M059J (cell line): ENCODE results near the gene CYP4Z1. TPM values are rescaled to one million over a fixed set of nuclear protein-coding genes. Genes with fewer than 3 reads are reported as not detected.
A peak's percentile ranks its signal among the peaks of the same experiment; 100 is the strongest.
"Not testable (repeated sequence)": the region's sequence is repeated elsewhere in the genome, so short reads cannot be mapped to it uniquely, and the experiment has no call there.

Experiments
- DNase-seq: peaks from one replicate; pipeline ENCODE4 v3.0.0-alpha.2; 2012; ENCODE audit warnings: low read depth
- total RNA-seq: library from RNA; depleted of rRNA; stranded (reverse); fragments of >200 nt; shearing (Covaris generic); gene quantifications from 2 replicates; pipeline ENCODE4 v1.2.3, GENCODE V29; 2014; rRNA removed

CYP4Z1 gene, protein sequence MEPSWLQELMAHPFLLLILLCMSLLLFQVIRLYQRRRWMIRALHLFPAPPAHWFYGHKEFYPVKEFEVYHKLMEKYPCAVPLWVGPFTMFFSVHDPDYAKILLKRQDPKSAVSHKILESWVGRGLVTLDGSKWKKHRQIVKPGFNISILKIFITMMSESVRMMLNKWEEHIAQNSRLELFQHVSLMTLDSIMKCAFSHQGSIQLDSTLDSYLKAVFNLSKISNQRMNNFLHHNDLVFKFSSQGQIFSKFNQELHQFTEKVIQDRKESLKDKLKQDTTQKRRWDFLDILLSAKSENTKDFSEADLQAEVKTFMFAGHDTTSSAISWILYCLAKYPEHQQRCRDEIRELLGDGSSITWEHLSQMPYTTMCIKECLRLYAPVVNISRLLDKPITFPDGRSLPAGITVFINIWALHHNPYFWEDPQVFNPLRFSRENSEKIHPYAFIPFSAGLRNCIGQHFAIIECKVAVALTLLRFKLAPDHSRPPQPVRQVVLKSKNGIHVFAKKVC
- not detected in 2 replicates for total RNA-seq

DNA sequence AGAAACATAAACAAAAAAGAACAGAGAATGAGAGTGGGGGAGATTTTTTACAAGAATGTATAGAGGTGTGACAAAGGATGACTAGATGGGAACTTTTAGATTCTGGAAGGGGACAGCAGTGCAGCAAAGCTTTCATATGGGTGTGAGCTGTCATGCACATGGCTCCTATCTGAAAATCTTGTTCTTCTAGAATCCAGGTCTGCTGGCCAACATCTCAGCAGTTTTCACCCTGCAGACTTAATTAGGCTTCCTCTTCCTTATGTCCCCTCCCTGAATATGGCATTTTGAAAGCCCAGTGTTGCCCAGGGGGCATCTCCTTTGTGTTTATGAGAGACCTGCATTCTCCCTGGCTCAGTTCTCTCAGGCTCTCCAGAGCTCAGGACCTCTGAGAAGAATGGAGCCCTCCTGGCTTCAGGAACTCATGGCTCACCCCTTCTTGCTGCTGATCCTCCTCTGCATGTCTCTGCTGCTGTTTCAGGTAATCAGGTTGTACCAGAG lies at the start of gene CYP4Z1:
CYP4Z1 (plus strand) TSS at position 135 of the 498 bp plus-strand sequence; CDS start at position 395, 260 bp downstream.
- no peak for DNase-seq

DNA sequence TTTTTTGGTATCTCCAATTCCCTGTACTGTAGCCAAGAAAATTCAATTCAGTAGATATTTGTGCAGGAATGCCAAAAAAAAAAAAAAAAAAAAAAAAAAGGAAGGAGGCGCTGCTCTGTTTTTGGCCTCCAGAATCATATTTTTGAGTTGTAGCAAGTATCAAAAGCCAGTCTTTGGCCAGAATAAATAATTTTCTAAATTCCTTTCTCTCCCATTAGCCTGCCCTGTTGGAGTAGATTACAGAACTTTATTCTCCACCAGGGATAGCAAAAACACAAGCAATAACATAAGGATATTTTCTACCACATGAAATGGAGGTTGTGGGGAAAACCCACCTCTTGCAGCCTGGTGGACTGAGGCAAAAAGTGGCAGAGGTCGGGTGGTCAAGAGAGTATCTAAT lies 46.0 kb upstream of the CYP4Z1 start:
- DNase-seq: no peak

DNA sequence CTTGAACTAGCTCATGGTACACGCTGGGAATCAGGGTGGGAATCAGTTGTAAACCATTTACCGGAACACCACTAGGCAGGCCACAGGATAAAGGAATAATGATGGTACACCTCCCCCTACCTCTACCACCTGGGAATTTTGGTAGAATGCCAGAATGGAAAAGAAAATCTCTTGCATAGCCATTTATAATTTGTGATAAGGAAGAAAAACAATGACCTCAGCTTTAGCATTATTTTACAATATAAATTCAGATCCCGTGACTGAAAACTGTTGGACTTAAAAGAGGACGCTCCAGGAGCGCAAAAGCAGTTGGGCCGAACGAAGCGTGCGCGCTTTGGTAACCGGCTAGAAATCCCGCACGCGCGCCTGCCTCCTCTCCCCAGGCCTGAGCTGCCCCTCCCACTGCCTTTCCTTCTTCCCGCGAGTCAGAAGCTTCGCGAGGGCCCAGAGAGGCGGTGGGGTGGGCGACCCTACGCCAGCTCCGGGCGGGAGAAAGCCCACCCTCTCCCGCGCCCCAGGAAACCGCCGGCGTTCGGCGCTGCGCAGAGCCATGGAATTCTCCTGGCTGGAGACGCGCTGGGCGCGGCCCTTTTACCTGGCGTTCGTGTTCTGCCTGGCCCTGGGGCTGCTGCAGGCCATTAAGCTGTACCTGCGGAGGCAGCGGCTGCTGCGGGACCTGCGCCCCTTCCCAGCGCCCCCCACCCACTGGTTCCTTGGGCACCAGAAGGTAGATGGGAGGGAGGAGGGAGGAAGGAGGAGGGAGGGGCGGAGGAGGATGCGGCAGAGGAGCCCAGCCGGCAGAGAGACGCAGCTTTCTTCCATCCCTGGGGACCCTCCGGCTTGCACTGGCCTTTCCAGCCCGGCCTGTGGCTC lies 43.5 kb upstream of the CYP4Z1 start, which contains the start of gene CYP4X1:
CYP4X1 (plus strand) TSS at position 402 of the 873 bp plus-strand sequence; CDS start at position 551, 149 bp downstream.
- DNase-seq: no peak

DNA sequence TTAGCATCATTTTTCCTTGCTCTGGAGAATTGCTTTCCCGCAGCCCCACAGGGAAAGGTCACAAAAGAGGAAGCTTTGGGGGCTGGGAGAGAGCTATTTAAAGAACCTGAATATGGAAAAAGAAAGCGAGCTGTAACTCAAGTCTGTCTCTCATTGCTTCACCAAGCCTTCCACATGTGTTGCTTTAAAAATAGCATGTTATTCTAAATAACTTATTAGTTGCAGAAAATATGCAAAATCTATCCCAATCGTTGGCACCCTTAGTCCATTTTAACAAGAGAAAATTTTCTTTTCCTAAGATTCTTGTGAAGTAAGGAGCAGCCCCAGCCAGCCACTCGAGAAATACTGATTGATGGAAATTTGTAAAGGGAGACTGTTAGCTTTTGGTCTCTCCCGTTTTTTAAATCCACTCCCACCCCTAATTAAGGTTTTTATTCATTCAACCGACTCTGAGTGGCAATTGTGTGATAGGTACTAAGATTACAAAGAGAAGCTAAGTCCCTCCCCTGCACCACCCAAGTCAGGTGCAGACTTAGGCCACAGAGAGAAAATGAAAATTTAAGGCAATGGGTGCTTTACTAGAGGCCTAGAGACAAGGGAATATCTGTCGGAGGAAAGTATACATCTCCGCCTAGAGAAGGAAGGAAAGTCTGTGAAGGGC lies 42.8 kb upstream of the CYP4Z1 start:
- no peak for DNase-seq

DNA sequence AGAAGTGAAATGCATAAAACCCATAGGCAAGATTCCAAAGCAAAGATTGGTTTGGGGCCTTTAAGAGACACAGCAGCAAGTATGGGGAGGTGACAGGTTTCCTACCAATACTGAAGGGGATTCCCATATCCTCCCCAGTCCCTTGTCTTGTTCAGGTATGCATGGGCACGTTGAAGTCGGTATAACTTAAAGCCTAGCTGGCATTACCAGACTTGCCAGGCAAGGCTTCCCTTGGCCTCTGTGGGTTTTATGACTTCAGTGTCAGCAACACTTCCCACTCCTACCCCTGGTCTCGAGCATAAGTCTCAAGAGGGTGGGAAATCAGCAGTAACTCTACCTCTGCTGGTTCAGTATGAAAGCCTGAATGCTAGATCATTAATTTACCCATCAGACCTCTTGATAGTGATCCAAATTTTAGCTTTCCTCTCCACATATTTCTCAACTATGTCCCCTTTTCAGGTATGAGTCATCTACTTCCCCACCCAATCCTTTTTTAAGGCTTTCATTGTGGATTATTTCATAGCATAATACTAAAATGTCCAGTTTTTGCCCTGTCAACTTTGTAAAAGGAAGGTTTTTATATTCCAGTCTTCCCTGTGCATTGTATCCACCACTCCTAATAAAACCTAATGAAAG lies 36.7 kb upstream of the CYP4Z1 start:
- no peak for DNase-seq

DNA sequence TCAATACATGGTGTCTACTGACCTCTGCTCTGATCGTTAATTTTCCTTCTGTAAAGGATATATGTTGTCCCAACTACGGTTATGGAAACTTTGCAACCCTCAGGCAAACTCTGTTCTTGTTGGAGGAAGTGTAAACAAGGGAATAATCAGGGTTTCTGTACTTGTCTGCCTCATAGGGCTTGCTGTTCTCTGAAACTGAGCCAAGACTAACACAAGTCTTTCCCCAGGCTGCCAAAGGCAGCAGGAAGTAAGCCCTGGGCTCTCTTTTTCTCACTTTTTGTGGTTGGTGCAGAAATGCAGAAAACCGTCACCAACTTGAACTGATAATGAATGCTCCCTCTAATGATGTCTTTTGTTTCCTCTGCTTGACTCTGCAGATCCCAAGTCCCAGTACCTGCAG lies 36.0 kb upstream of the CYP4Z1 start:
- DNase-seq: peak; percentile 47

DNA sequence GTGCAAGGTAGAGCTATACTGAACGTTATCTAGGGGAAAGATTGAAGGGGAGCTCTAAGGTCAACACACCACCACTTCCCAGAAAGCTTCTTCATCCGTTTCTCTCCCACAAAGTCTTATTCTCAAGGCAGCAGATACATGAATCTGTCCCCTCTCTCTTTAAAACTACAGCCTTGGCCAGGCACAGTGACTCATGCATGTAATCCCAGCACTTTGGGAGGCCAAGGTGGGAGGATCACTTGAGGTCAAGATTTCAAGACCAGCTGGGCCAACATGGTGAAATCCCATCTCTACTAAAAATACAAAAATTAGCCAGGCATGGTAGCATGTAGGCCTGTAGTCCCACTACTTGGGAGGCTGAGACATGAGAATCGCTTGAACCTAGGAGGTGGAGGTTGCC lies 35.4 kb upstream of the CYP4Z1 start:
- peak; percentile 8 for DNase-seq

DNA sequence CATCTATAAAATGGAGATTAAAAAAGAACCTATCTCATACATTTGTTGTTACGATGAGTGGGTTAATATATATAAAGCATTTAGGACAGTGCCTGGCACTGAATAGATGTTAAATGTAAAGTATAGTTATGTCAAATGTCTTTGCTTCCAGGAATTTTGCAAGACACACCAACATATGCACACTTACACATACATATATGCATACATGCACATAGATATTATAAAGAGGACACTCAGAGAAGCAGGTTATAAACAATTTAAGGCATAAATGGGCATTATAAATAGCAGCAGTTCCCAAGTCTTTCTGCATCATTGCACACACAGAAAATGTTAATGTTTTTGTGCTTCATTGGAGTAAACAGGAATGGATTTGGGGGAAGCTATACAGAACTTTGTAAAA lies 30.3 kb upstream of the CYP4Z1 start:
- DNase-seq: no peak

DNA sequence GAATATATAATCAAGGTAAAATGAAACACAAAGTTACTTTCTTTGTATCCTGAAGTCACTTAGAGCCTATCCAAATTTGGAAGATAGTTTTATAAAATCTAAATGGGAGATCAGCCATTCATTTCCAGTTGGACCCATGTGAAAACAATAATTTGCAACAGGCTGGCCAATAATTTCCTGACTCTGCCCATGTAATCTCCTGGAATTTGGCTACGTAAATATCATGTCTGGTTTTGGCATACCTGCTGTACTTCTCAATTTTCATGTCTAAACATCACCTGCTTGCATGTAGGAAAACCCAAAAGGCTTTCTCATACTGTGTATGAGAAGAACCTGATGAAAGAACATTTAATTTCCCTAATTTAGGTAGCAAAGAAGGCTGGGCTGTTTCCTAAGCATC lies 7.7 kb upstream of the CYP4Z1 start:
- no peak for DNase-seq

DNA sequence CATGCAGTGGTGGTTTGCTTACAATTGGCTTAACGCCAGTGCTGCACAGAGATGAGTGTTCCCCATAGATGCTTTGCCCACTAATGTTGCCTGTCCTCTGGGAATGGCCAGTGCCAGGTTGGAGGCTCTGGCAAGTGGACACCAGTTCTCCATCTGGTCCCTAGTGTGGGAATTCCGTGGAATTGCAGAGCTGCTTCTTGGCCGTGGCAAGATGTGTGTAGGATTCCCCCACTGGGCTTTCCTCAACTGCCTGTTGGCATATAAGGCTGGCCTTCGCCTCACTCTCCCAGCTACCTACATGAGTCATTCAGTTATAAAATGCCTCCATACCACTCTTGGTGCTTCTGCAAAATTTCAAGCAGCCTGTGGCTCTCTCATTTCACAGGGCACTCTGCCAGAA lies 2.0 kb downstream of the CYP4Z1 start:
- peak; percentile 1 for DNase-seq

DNA sequence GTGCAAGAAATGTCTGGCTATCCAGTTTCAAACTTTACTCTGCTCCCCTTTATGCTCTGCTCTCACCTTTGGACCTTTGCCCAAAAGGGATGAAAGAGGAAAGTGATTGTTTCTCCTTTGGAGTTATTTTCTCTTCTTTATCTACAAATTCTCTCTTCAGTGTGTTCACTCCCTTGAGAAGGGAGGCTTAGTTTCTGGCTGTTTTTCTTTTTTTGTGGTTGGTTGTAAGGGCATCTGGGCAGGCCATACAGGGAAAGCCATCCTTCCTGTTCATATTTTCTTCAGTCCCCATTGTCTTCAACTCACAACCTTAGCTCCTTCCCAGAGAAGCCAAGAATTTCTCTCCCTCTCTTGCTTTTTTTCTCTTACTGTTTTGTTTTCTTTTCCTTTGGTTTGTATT lies 2.5 kb downstream of the CYP4Z1 start:
- not testable (repeated sequence) for DNase-seq

DNA sequence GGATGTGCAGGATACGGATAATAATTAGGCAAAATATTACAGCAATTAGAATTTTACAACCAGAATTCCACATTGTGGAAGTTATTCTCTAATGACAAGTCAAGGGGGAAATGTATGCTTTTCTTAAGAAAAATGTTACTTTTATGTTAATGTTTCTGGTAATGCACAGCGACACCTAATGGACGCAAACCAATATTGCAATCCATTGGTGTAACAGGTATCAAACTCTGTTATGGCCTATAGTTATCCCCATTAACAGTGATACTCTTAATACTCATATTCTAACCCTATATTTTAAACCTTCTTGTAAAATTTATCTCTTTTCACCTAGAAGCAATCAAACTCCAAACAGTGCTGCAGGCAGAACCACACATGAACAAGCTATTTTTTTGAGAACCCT lies 22.3 kb downstream of the CYP4Z1 start:
- peak; percentile 20 for DNase-seq

DNA sequence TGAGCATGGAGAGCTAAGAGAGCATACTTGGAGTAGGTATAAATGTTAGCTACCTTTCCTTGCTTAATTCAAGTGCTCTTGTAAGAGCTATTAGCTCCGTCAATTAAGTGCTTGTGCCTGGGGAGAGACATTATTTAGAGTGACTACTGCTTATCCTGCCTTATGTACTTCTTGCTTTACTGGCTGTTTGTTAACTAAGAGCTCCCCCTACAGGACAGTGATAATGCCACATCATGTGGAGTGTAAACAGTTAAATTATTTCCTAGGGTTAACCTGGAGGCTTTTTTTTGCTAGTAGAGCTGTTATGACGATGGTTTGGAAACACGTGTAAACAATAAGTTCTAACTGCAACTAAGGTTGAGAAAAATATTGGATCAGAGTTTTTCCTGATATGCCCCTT lies 24.4 kb downstream of the CYP4Z1 start:
- not testable (repeated sequence) for DNase-seq

DNA sequence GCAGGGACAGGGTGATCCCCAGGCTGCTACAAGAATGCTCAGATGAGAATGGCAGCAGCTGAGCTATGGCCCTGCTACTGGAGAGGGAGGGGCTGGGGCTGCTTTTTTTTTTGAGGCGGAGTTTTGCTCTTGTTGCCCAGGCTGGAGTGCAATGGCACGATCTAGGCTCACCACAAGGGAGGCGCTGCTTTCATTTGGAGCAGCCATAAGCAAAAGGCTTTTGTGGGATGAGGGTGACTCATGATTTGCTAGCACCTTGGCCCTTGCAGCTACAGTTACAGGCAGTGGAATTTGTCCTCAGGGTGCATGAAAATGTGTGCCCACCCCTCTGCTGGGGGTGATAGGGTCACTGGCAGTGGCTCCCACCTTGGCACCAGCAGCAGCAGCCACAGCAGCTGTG lies 37.8 kb downstream of the CYP4Z1 start:
- peak; percentile 48 for DNase-seq

DNA sequence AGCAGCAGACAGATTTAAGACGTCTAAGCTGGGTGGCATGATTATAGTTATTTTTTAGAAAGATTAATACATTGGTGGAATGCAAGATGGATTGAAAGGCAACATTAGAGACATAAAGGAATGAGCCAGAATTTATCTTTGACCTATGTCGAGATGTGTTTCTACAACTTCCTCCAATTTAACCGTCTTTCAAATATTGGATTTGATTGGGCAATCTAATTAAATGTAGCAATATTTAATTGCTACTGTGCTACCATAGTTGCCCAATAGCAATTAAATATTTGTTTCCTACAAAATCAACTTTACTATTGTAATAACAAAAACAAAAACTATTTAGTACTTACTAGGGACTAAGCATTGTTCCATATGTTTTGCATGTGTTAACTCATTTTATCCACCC lies 39.8 kb downstream of the CYP4Z1 start:
- no peak for DNase-seq

DNA sequence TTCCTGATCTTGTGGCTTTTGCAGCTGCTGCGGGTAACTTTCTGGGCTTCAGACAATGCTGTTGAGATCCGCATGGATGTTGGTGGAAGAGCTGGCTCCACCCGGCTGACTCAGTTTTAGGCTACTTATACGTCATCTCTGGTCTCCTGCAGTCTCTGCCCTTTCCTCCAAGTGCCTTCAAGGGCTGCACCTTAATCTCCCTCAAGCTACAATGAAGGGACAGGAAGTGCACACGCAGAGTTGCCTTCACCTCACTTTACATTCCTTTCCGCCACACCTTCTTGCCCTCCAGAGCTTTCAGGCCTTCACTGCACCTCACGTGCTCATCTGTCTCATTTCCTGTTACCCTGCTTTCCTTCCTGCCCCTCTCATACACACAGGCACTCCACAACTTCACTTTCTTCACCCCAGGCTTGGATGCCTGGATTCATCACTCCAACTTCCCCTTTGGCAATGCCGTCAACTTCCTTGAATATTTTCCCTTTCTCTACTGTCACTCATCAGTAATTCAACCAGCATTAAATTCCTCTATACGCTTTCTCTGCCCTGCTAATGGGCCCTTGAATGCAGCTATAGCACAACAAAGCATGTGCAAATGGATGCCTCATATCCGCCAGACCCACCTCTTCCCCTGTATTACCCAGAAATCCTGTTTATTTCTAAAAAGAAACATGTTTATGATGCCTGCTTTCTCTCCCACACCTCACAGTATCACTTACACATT lies 41.0 kb downstream of the CYP4Z1 start:
- DNase-seq: peak; percentile 81

DNA sequence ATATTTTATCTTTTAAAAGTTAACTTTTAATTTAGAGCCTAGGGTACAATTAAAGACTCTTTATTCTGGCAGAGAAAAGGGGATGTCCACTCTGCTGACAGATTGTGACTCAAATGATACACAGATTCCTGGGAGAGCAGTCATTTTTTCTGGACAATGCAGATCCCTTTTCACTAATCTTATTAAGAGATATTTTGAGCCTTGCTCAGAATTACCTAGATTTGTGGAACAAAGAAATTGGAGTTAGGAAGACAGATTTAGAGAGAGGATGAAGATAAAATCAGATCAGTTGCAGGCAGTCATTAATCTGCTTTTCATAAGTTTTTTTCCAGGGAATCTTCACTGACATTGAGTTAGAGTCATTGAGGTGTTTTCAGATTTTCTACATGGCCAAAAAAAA lies 42.5 kb downstream of the CYP4Z1 start:
- DNase-seq: peak; percentile 35

DNA sequence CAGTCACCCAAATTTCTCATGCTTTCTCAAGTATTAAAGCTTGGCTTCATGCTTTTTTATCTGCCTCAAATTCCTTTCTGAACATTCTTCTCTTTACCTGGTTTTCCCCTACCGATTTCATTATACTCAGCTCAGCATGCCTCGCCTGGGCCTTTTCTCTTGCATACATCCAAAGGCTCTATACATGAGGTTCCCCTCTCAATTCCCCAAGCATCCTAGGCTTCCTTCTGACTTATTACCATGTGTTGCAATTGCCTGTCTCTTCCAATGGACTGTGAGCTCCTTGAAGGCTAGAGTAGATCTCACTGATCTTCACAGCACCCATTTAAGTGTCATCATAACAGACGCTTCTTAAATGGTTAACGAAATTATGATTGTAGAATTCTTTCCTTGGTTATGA lies 46.1 kb downstream of the CYP4Z1 start:
- no peak for DNase-seq

DNA sequence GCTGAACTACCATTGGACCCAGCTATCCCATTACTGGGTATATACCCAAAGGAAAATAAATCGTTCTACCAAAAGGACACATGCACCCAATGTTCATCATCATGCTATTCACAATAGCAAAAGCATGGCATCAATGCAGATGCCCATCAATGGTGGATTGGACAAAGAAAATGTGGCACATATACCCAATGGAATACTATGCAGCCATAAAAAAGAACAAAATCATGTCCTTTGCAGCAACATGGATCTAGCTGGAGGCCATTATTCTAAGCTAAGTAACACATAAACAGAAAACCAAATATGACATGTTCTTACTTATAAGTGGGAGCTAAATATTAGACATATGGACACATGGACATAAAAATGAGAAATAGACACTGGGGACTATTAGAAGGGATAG lies 54.0 kb downstream of the CYP4Z1 start:
- DNase-seq: not testable (repeated sequence)

DNA sequence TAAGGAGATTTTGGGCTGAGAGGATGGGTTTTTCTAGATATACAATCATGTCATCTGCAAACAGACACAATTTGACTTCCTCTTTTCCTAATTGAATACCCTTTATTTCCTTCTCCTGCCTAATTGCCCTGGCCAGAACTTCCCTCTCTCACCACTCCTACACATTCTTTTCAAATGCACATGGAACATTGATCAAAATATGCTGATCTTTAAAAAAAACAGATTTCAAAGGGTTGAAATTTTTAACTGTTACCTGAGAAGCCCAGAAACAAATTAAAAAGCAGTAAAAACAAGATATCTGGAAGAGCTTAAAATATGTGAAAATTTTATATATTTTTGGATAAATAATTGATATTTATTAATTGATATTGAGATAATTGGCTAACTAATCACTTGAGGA lies 57.8 kb downstream of the CYP4Z1 start:
- not testable (repeated sequence) for DNase-seq

DNA sequence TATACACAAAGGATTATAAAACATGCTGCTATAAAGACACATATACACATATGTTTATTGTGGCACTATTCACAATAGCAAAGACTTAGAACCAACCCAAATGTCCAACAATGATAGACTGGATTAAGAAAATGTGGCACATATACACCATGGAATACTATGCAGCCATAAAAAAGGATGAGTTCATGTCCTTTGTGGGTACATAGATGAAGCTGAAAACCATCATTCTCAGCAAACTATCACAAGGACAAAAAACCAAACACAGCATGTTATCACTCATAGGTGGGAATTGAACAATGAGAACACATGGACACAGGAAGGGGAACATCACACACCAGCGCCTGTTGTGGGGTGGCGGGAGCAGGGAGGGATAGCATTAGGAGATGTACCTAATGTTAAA lies 60.0 kb downstream of the CYP4Z1 start:
- DNase-seq: not testable (repeated sequence)
